Body of pancreas (tissue), 4 donors: ENCODE results near the gene FAM89B.

Experiments used
- CTCF ChIP-seq, 7 experiments: fragments of 450-650 bp in 4 of 7; fragments of 200-600 bp in 3 of 7; sonication (generic) in 3 of 7; IDR thresholded peaks; one replicate each; pipeline ENCODE4 v1.5.1; 2016 to 2019; ENCODE audit warnings: antibody characterized with exemption in 7 of 7
- POLR2A ChIP-seq, 3 donors: fragments of 450-650 bp; IDR thresholded peaks; one replicate each; pipeline ENCODE4 v1.6.1; 2016; ENCODE audit warnings: antibody characterized with exemption in 3 of 3, mild to moderate bottlenecking in 2 of 3

GRCh38 chr11:65611758-65612603, 39.6 kb downstream of the FAM89B start:
- TF ChIP-seq CTCF (IDR thresholded peaks at IDR 0.05) (no peak), POLR2A (IDR thresholded peaks at IDR 0.05) (no peak)
